Lower leg skin (tissue), 3 donors: ENCODE measurements around the gene PKM.

ENCODE experiments used
- POLR2A ChIP-seq, 2 donors: fragments of 450-650 bp; IDR thresholded peaks; one replicate each; pipeline ENCODE4 v1.6.1; 2016 to 2017; ENCODE audit warnings: antibody characterized with exemption in 2 of 2, mild to moderate bottlenecking in 1 of 2, moderate library complexity in 1 of 2
- TF ChIP-seq, protein P1 (sequence below), 3 donors: fragments of 450-650 bp; IDR thresholded peaks; one replicate each; pipeline ENCODE4 v1.5.1; 2016; ENCODE audit warnings: antibody characterized with exemption in 3 of 3, mild to moderate bottlenecking in 3 of 3, moderate library complexity in 2 of 3

DNA sequence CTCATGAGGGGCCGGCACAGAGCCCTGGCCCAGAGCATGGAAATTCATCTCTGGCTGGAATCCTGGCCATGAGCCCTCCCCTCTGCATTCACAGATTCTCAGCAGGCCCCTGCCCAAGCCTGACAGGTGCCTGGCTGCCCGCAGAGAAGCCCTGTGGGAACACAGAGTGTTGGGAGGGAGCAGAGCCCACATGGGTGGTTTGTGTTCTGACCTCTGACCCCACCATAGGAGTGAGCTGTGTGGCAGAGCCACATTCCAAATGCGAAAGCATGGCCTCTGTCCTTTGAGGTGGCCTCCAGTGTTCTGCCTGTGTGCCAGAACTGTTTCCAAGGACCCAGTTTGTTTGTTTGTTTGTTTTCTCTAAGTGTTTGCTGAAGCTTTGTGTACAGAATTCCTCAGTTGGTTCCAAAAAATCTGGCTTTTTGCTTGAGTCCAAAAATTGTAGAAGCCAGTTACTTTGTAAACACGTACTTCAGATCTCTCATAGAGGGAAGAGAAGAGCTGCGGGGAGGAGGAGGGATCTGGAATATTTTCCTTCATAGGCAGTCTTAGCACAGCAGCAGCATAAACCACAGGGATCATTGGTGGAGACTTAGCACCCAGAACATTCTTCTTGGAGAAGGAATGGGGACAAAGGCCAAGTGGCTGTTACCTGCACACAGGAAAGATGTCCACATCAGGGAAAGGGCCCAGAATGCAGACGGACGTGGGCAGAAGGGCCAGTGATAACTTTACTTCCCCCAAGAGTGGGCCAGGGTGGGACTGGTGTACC, 69.4 kb downstream of the PKM start:
- TF ChIP-seq, protein P1, sequence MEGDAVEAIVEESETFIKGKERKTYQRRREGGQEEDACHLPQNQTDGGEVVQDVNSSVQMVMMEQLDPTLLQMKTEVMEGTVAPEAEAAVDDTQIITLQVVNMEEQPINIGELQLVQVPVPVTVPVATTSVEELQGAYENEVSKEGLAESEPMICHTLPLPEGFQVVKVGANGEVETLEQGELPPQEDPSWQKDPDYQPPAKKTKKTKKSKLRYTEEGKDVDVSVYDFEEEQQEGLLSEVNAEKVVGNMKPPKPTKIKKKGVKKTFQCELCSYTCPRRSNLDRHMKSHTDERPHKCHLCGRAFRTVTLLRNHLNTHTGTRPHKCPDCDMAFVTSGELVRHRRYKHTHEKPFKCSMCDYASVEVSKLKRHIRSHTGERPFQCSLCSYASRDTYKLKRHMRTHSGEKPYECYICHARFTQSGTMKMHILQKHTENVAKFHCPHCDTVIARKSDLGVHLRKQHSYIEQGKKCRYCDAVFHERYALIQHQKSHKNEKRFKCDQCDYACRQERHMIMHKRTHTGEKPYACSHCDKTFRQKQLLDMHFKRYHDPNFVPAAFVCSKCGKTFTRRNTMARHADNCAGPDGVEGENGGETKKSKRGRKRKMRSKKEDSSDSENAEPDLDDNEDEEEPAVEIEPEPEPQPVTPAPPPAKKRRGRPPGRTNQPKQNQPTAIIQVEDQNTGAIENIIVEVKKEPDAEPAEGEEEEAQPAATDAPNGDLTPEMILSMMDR (IDR thresholded peaks at IDR 0.05) = no peak
- no peak for TF ChIP-seq POLR2A (IDR thresholded peaks at IDR 0.05)
